ENCODE results near the gene LRP1B. TPM values are rescaled to one million over a fixed set of nuclear protein-coding genes. Genes with fewer than 3 reads are reported as not detected.

Gene LRP1B
- total and polyA plus RNA-seq, 2 donors (not counting 1 experiment from before 2014, with no cell fraction given), result not detected

- Histone ChIP-seq H3K36me3 (replicated peaks in 1 of 2; ENCODE audit: control extremely low read depth in 1 of 2, control insufficient read depth in 1 of 2, extremely low read depth in 1 of 2, insufficient read depth in 2 of 2, low read length in 1 of 2) (no peaks in the 10 kb centered on the region), H4K20me1 (ENCODE audit: control insufficient read depth, insufficient read depth, low read length, poor library complexity, severe bottlenecking) (no peaks in the 10 kb centered on the region), H3K9me3 (ENCODE audit: control extremely low read depth in 1 of 3, control insufficient read depth in 2 of 3, insufficient read depth in 1 of 3, low read length in 2 of 3) (no peaks in the 10 kb centered on the region), H3K9ac (ENCODE audit: low read length) (no peak overlapping the region), H3K27me3 (replicated peaks in 1 of 4; ENCODE audit: control extremely low read depth in 1 of 4, control insufficient read depth in 3 of 4, insufficient read depth in 4 of 4, low read length in 3 of 4) (no peaks in the 10 kb centered on the region), H3K27ac (ENCODE audit: low read length in 2 of 2) (no peak overlapping the region), H3K4me3 (ENCODE audit: control extremely low read depth in 1 of 5, extremely low read depth in 1 of 5, insufficient read depth in 1 of 5, low read depth in 2 of 5, low read length in 4 of 5) (no peak overlapping the region), H3K79me2 (ENCODE audit: control insufficient read depth, insufficient read depth, low read length) (no peaks in the 10 kb centered on the region), H2AFZ (ENCODE audit: insufficient read depth, low read depth, low read length, poor library complexity, severe bottlenecking) (no peak overlapping the region), H3K4me1 (ENCODE audit: control insufficient read depth in 2 of 2, insufficient read depth in 2 of 2, low read length in 2 of 2) (no peaks in the 10 kb centered on the region), H3K4me2 (replicated peaks; ENCODE audit: low read depth, low read length, poor library complexity, severe bottlenecking) (no peak overlapping the region)
- ChIA-PET CTCF (no interaction called here), POLR2A (no interaction called here)
- no peaks in the 10 kb centered on the region for H3K4me1 Mint-ChIP-seq
- ATAC-seq (ENCODE audit: low read depth) (no peak), DNase-seq (no peak)
- TF ChIP-seq CTCF (IDR thresholded peaks at IDR 0.05), result no peak
- TF ChIP-seq EZH2 (IDR thresholded peaks at IDR 0.05; ENCODE audit: borderline replicate concordance, insufficient read depth, low read depth, low read length, poor library complexity, severe bottlenecking), result no peak
- no peak overlapping the region for H3K4me3 Mint-ChIP-seq
- intact Hi-C loops (cut with micrococcal nuclease), result no loop called here
- no peak overlapping the region for H3K27ac Mint-ChIP-seq
- H3K9me3 Mint-ChIP-seq (ENCODE audit: insufficient read depth), result no peaks in the 10 kb centered on the region
- no peaks in the 10 kb centered on the region for H3K27me3 Mint-ChIP-seq
Observed at GRCh38 chr2:141386168-141386567, 744.6 kb downstream of the LRP1B start.

- Mint-ChIP-seq H3K4me3 (no peak overlapping the region), H3K4me1 (no peaks in the 10 kb centered on the region), H3K9me3 (ENCODE audit: insufficient read depth) (no peaks in the 10 kb centered on the region), H3K27ac (no peak overlapping the region), H3K27me3 (no peaks in the 10 kb centered on the region)
- H3K27me3 ChIP-seq (replicated peaks in 1 of 4; ENCODE audit: control extremely low read depth in 1 of 4, control insufficient read depth in 3 of 4, insufficient read depth in 4 of 4, low read length in 3 of 4), result no peaks in the 10 kb centered on the region
- ChIA-PET POLR2A (no interaction called here), CTCF (no interaction called here)
- no peak overlapping the region for H2AFZ ChIP-seq (ENCODE audit: insufficient read depth, low read depth, low read length, poor library complexity, severe bottlenecking)
- intact Hi-C loops (cut with micrococcal nuclease), result no loop called here
- TF ChIP-seq CTCF (IDR thresholded peaks at IDR 0.05) (no peak), EZH2 (IDR thresholded peaks at IDR 0.05; ENCODE audit: borderline replicate concordance, insufficient read depth, low read depth, low read length, poor library complexity, severe bottlenecking) (no peak)
- ATAC-seq (ENCODE audit: low read depth) (no peak), DNase-seq (no peak)
- no CpG with 5 or more reads among the region's 4 CpGs for WGBS (ENCODE audit: insufficient coverage)
- H3K27ac ChIP-seq (ENCODE audit: low read length in 2 of 2), result no peak overlapping the region
- H3K4me3 ChIP-seq (ENCODE audit: control extremely low read depth in 1 of 5, extremely low read depth in 1 of 5, insufficient read depth in 1 of 5, low read depth in 2 of 5, low read length in 4 of 5), result no peak overlapping the region
- no peaks in the 10 kb centered on the region for H3K36me3 ChIP-seq (replicated peaks in 1 of 2; ENCODE audit: control extremely low read depth in 1 of 2, control insufficient read depth in 1 of 2, extremely low read depth in 1 of 2, insufficient read depth in 2 of 2, low read length in 1 of 2)
- no peak overlapping the region for H3K4me2 ChIP-seq (replicated peaks; ENCODE audit: low read depth, low read length, poor library complexity, severe bottlenecking)
- no peak overlapping the region for H3K9ac ChIP-seq (ENCODE audit: low read length)
- no peaks in the 10 kb centered on the region for H3K4me1 ChIP-seq (ENCODE audit: control insufficient read depth in 2 of 2, insufficient read depth in 2 of 2, low read length in 2 of 2)
- no peaks in the 10 kb centered on the region for H4K20me1 ChIP-seq (ENCODE audit: control insufficient read depth, insufficient read depth, low read length, poor library complexity, severe bottlenecking)
- H3K9me3 ChIP-seq (ENCODE audit: control extremely low read depth in 1 of 3, control insufficient read depth in 2 of 3, insufficient read depth in 1 of 3, low read length in 2 of 3), result no peaks in the 10 kb centered on the region
- H3K79me2 ChIP-seq (ENCODE audit: control insufficient read depth, insufficient read depth, low read length), result no peaks in the 10 kb centered on the region
Observed at GRCh38 chr2:141384676-141385075, 746.1 kb downstream of the LRP1B start.
